ENCODE measurements around the gene MDFIC2.
"Not testable (repeated sequence)": the region's sequence is repeated elsewhere in the genome, so short reads cannot be mapped to it uniquely, and the experiment has no call there.

Gene MDFIC2

DNA sequence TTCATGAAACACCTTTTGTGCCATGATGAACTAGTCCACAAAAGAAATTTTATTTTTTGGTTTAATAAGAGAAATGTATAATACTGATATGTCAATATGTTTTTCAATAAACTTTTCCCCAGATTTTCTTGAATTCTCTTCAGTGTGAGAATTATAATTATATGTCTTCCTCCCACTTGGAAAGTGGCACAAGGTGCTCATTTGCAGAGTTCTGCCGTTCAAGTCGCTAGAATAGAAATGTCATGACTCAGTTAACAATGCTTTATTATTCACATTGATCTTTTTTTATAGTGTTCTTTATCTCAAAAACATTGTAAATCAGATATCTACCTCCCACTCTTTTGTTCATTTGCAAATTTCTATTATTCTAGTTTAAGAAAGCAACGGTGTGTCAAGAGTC is 87.3 kb downstream of the MDFIC2 start:
- Histone ChIP-seq H3K27ac (no peak overlapping the region), H3K4me3 (no peak overlapping the region)
- no peak for DNase-seq (ENCODE audit: low spot score)
- no peak for TF ChIP-seq CTCF (IDR thresholded peaks at IDR 0.05)

GRCh38 chr3:70224337-70224736 is 88.1 kb downstream of the MDFIC2 start:
- Histone ChIP-seq H3K4me3 (no peak overlapping the region), H3K27ac (no peak overlapping the region)
- no peak for TF ChIP-seq CTCF (IDR thresholded peaks at IDR 0.05)
- DNase-seq (ENCODE audit: low spot score) = no peak

GRCh38 chr3:70218471-70218870 is 94.0 kb downstream of the MDFIC2 start:
- H3K27ac ChIP-seq = no peak overlapping the region
- no peak overlapping the region for H3K4me3 ChIP-seq
- no peak for TF ChIP-seq CTCF (IDR thresholded peaks at IDR 0.05)
- DNase-seq (ENCODE audit: low spot score) = no peak

GRCh38 chr3:70211274-70211673 is 101.2 kb downstream of the MDFIC2 start:
- H3K4me3 ChIP-seq; H3K27ac ChIP-seq; DNase-seq (ENCODE audit: low spot score): not testable (repeated sequence)

- no peak for TF ChIP-seq CTCF (IDR thresholded peaks at IDR 0.05)
- no peak overlapping the region for H3K4me3 ChIP-seq
- no peak overlapping the region for H3K27ac ChIP-seq
- DNase-seq (ENCODE audit: low spot score) = no peak
Measured at GRCh38 chr3:70201975-70202374, 110.5 kb downstream of the MDFIC2 start.

GRCh38 chr3:70189884-70190473 is 122.5 kb downstream of the MDFIC2 start:
- H3K27ac ChIP-seq = no peak overlapping the region
- no peak overlapping the region for H3K4me3 ChIP-seq
- no peak for DNase-seq (ENCODE audit: low spot score)
- no peak for TF ChIP-seq CTCF (IDR thresholded peaks at IDR 0.05)

DNA sequence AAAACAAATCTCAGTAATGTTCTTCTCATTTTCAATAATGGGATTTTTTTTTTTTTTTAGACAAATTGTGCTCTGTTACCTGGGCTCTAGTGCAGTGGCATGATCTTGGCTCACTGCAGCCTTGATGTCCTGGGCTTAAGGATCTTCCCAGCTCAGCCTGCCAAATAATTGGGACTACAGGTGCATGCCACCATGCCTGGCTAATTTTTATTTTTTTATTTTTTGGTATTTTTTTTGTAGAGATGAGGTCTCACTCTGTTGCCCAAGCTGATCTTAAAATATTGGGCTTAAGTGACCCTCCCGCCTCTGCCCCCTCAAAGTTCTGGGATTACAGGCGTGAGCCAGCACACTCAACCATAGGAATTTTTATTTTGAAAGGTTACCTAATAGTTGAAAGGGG is 126.2 kb downstream of the MDFIC2 start:
- no peak for DNase-seq (ENCODE audit: low spot score)
- TF ChIP-seq CTCF (IDR thresholded peaks at IDR 0.05) = no peak
- Histone ChIP-seq H3K4me3 (no peak overlapping the region), H3K27ac (no peak overlapping the region)

GRCh38 chr3:70185661-70186060 is 126.8 kb downstream of the MDFIC2 start:
- Histone ChIP-seq H3K27ac (no peak overlapping the region), H3K4me3 (no peak overlapping the region)
- no peak for TF ChIP-seq CTCF (IDR thresholded peaks at IDR 0.05)
- DNase-seq (ENCODE audit: low spot score) = no peak
